Measurements from ENCODE around the gene PNMA8A. TPM values are rescaled to one million over a fixed set of nuclear protein-coding genes. Genes with fewer than 3 reads are reported as not detected.

The PNMA8A gene
- total and polyA plus RNA-seq, 2 experiments from 2014 or later: 17.8 to 21.7 TPM

DNA sequence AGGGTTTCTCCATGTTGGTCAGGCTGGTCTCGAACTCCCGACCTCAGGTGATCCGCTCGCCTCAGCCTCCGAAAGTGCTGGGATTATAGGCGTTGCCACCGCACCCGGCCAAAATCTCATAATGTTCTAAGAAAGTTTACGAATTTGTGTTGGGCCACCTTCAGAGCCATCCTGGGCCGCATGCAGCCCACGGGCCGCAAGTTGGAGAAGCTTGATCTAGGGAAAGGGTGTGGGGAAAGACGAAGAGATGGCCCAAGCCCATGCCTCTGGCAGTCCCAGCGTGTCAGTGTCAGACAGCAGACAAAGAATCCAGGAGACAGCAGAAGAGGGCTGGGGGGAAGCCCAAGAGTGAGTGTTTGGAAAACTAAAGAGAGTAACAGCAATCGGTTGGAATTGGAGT is 25.3 kb downstream of the PNMA8A start:
- no peak for TF ChIP-seq POLR2AphosphoS5 (IDR thresholded peaks at IDR 0.05; ENCODE audit: low read depth)
- TF ChIP-seq, protein P1, sequence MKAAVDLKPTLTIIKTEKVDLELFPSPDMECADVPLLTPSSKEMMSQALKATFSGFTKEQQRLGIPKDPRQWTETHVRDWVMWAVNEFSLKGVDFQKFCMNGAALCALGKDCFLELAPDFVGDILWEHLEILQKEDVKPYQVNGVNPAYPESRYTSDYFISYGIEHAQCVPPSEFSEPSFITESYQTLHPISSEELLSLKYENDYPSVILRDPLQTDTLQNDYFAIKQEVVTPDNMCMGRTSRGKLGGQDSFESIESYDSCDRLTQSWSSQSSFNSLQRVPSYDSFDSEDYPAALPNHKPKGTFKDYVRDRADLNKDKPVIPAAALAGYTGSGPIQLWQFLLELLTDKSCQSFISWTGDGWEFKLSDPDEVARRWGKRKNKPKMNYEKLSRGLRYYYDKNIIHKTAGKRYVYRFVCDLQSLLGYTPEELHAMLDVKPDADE (IDR thresholded peaks at IDR 0.05): no peak
- no peak for TF ChIP-seq EZH2 (IDR thresholded peaks at IDR 0.05; ENCODE audit: low read depth, unreplicated experiment)
- TF ChIP-seq, protein P2, sequence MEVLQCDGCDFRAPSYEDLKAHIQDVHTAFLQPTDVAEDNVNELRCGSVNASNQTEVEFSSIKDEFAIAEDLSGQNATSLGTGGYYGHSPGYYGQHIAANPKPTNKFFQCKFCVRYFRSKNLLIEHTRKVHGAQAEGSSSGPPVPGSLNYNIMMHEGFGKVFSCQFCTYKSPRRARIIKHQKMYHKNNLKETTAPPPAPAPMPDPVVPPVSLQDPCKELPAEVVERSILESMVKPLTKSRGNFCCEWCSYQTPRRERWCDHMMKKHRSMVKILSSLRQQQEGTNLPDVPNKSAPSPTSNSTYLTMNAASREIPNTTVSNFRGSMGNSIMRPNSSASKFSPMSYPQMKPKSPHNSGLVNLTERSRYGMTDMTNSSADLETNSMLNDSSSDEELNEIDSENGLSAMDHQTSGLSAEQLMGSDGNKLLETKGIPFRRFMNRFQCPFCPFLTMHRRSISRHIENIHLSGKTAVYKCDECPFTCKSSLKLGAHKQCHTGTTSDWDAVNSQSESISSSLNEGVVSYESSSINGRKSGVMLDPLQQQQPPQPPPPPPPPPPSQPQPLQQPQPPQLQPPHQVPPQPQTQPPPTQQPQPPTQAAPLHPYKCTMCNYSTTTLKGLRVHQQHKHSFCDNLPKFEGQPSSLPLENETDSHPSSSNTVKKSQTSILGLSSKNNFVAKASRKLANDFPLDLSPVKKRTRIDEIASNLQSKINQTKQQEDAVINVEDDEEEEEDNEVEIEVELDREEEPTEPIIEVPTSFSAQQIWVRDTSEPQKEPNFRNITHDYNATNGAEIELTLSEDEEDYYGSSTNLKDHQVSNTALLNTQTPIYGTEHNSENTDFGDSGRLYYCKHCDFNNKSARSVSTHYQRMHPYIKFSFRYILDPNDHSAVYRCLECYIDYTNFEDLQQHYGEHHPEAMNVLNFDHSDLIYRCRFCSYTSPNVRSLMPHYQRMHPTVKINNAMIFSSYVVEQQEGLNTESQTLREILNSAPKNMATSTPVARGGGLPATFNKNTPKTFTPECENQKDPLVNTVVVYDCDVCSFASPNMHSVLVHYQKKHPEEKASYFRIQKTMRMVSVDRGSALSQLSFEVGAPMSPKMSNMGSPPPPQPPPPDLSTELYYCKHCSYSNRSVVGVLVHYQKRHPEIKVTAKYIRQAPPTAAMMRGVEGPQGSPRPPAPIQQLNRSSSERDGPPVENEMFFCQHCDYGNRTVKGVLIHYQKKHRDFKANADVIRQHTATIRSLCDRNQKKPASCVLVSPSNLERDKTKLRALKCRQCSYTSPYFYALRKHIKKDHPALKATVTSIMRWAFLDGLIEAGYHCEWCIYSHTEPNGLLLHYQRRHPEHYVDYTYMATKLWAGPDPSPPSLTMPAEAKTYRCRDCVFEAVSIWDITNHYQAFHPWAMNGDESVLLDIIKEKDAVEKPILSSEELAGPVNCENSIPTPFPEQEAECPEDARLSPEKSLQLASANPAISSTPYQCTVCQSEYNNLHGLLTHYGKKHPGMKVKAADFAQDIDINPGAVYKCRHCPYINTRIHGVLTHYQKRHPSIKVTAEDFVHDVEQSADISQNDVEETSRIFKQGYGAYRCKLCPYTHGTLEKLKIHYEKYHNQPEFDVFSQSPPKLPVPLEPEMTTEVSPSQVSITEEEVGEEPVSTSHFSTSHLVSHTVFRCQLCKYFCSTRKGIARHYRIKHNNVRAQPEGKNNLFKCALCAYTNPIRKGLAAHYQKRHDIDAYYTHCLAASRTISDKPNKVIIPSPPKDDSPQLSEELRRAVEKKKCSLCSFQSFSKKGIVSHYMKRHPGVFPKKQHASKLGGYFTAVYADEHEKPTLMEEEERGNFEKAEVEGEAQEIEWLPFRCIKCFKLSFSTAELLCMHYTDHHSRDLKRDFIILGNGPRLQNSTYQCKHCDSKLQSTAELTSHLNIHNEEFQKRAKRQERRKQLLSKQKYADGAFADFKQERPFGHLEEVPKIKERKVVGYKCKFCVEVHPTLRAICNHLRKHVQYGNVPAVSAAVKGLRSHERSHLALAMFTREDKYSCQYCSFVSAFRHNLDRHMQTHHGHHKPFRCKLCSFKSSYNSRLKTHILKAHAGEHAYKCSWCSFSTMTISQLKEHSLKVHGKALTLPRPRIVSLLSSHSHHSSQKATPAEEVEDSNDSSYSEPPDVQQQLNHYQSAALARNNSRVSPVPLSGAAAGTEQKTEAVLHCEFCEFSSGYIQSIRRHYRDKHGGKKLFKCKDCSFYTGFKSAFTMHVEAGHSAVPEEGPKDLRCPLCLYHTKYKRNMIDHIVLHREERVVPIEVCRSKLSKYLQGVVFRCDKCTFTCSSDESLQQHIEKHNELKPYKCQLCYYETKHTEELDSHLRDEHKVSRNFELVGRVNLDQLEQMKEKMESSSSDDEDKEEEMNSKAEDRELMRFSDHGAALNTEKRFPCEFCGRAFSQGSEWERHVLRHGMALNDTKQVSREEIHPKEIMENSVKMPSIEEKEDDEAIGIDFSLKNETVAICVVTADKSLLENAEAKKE (CRISPR knock-in tag; IDR thresholded peaks at IDR 0.05): no peak
- no peak for TF ChIP-seq EZH2phosphoT487 (IDR thresholded peaks at IDR 0.05; ENCODE audit: unreplicated experiment)
- TF ChIP-seq CREB1 (CRISPR knock-in tag; IDR thresholded peaks at IDR 0.05; ENCODE audit: low read depth): no peak
- no peak for TF ChIP-seq JUNB (IDR thresholded peaks at IDR 0.05; ENCODE audit: unreplicated experiment)
- TF ChIP-seq, protein P3, sequence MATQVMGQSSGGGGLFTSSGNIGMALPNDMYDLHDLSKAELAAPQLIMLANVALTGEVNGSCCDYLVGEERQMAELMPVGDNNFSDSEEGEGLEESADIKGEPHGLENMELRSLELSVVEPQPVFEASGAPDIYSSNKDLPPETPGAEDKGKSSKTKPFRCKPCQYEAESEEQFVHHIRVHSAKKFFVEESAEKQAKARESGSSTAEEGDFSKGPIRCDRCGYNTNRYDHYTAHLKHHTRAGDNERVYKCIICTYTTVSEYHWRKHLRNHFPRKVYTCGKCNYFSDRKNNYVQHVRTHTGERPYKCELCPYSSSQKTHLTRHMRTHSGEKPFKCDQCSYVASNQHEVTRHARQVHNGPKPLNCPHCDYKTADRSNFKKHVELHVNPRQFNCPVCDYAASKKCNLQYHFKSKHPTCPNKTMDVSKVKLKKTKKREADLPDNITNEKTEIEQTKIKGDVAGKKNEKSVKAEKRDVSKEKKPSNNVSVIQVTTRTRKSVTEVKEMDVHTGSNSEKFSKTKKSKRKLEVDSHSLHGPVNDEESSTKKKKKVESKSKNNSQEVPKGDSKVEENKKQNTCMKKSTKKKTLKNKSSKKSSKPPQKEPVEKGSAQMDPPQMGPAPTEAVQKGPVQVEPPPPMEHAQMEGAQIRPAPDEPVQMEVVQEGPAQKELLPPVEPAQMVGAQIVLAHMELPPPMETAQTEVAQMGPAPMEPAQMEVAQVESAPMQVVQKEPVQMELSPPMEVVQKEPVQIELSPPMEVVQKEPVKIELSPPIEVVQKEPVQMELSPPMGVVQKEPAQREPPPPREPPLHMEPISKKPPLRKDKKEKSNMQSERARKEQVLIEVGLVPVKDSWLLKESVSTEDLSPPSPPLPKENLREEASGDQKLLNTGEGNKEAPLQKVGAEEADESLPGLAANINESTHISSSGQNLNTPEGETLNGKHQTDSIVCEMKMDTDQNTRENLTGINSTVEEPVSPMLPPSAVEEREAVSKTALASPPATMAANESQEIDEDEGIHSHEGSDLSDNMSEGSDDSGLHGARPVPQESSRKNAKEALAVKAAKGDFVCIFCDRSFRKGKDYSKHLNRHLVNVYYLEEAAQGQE (IDR thresholded peaks at IDR 0.05; ENCODE audit: unreplicated experiment): no peak
- TF ChIP-seq, protein P4, sequence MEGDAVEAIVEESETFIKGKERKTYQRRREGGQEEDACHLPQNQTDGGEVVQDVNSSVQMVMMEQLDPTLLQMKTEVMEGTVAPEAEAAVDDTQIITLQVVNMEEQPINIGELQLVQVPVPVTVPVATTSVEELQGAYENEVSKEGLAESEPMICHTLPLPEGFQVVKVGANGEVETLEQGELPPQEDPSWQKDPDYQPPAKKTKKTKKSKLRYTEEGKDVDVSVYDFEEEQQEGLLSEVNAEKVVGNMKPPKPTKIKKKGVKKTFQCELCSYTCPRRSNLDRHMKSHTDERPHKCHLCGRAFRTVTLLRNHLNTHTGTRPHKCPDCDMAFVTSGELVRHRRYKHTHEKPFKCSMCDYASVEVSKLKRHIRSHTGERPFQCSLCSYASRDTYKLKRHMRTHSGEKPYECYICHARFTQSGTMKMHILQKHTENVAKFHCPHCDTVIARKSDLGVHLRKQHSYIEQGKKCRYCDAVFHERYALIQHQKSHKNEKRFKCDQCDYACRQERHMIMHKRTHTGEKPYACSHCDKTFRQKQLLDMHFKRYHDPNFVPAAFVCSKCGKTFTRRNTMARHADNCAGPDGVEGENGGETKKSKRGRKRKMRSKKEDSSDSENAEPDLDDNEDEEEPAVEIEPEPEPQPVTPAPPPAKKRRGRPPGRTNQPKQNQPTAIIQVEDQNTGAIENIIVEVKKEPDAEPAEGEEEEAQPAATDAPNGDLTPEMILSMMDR (conservative IDR thresholded peaks at IDR 0.05; ENCODE audit: low read depth in 2 of 2): no peak
- TF ChIP-seq ZNF114 (CRISPR knock-in tag; IDR thresholded peaks at IDR 0.05): no peak
- TF ChIP-seq NANOG (IDR thresholded peaks at IDR 0.05; ENCODE audit: borderline replicate concordance): no peak
- TF ChIP-seq ZNF331 (CRISPR knock-in tag; IDR thresholded peaks at IDR 0.05; ENCODE audit: low read depth): no peak
- TF ChIP-seq STAT1 (IDR thresholded peaks at IDR 0.05; ENCODE audit: unreplicated experiment): no peak
- Mint-ChIP-seq H3K27me3 (ENCODE audit: insufficient read depth, low read depth, poor library complexity) (no peaks in the 10 kb centered on the region), H3K4me1 (no peaks in the 10 kb centered on the region), H3K4me3 (no peak overlapping the region), H3K27ac (no peak overlapping the region), H3K36me3 (ENCODE audit: low read depth) (no peaks in the 10 kb centered on the region), H3K9me3 (peaks cover 7% of the 10 kb centered on the region; the same call in 2 of the 3 replicates)
- H3K4me3 ChIP-seq: no peak overlapping the region
- no peak overlapping the region for H3K4me2 ChIP-seq
- no peak for DNase-seq (ENCODE audit: low spot score)
- no peaks in the 10 kb centered on the region; the same call in 1 of the 2 replicates for H4K20me1 ChIP-seq (replicated peaks; ENCODE audit: insufficient read depth)
- H3K9me2 ChIP-seq (ENCODE audit: insufficient read depth): no peaks in the 10 kb centered on the region
- no peak for ATAC-seq
- H3K27ac ChIP-seq (ENCODE audit: low read depth): no peak overlapping the region
- no peak overlapping the region for H2AFZ ChIP-seq
- H3K36me3 ChIP-seq (ENCODE audit: insufficient read depth): no peaks in the 10 kb centered on the region
- no peaks in the 10 kb centered on the region for H3K79me2 ChIP-seq (replicated peaks; ENCODE audit: insufficient read depth)
- H3F3A ChIP-seq (replicated peaks; ENCODE audit: low read depth): no peaks in the 10 kb centered on the region
- no peaks in the 10 kb centered on the region for H3K4me1 ChIP-seq (ENCODE audit: insufficient read depth)
- no peaks in the 10 kb centered on the region for H3K27me3 ChIP-seq (ENCODE audit: insufficient read depth)
